HT1080 (cell line): Measurements from ENCODE around the gene EID2B. TPM values are rescaled to one million over a fixed set of nuclear protein-coding genes. Genes with fewer than 3 reads are reported as not detected.

ENCODE experiments used
- DNase-seq: peaks from one replicate; pipeline ENCODE4 v3.0.0-alpha.2; 2015; ENCODE audit warnings: low read depth
- total RNA-seq: library from RNA; depleted of rRNA; stranded (reverse); fragments of >200 nt; shearing (Covaris generic); gene quantifications from 2 replicates; pipeline ENCODE4 v1.2.3, GENCODE V29; 2014; rRNA removed

Gene EID2B
- total RNA-seq, 1 experiment from 2014 or later, result 5.1 TPM

GRCh38 chr19:39499932-39500331 is 32.7 kb downstream of the EID2B start:
- no peak for DNase-seq

- no peak for DNase-seq
Observed at GRCh38 chr19:39498798-39499642, 33.6 kb downstream of the EID2B start, which contains the start of gene DLL3. Gene DLL3, plus strand, starts transcription at chr19:39498947. Its CDS starts 28 bp downstream, at chr19:39498975.

- DNase-seq, result peak; percentile 31
Observed at GRCh38 chr19:39497996-39498797, 34.5 kb downstream of the EID2B start.

GRCh38 chr19:39497701-39497995 is 35.0 kb downstream of the EID2B start:
- no peak for DNase-seq

- no peak for DNase-seq
Observed at GRCh38 chr19:39496063-39496462, 36.6 kb downstream of the EID2B start.

GRCh38 chr19:39494661-39495060 is 38.0 kb downstream of the EID2B start:
- DNase-seq, result no peak

GRCh38 chr19:39492788-39493187 is 39.9 kb downstream of the EID2B start:
- DNase-seq, result no peak

- no peak for DNase-seq
Observed at GRCh38 chr19:39492225-39492624, 40.4 kb downstream of the EID2B start.

GRCh38 chr19:39489756-39490155 is 42.9 kb downstream of the EID2B start:
- DNase-seq, result no peak

GRCh38 chr19:39483141-39483540 is 49.5 kb downstream of the EID2B start:
- DNase-seq, result no peak

- DNase-seq, result no peak
Observed at GRCh38 chr19:39481676-39482075, 51.0 kb downstream of the EID2B start.

GRCh38 chr19:39481229-39481545 is 51.5 kb downstream of the EID2B start:
- DNase-seq, result no peak

Other genes starting within 250 kb of the EID2B start
- gene IFNL1, start 236.4 kb downstream of the EID2B start, total RNA-seq, result not detected in 2 replicates
- 1.3 and 4.0 TPM in 2 replicates for gene LRFN1, start 212.0 kb downstream of the EID2B start, total RNA-seq
- 3.6 and 3.8 TPM in 2 replicates for gene GMFG, start 196.8 kb downstream of the EID2B start, total RNA-seq
- 75.1 and 129 TPM in 2 replicates for gene SAMD4B, start 190.4 kb downstream of the EID2B start, total RNA-seq
- gene PAF1, start 141.7 kb downstream of the EID2B start, total RNA-seq, result 47.3 and 56.1 TPM in 2 replicates
- gene MED29, start 141.5 kb downstream of the EID2B start, total RNA-seq, result 24.6 and 47.3 TPM in 2 replicates
- gene ZFP36, start 126.0 kb downstream of the EID2B start, total RNA-seq, result 1.3 and 2.8 TPM in 2 replicates
- gene PLEKHG2, start 120.2 kb downstream of the EID2B start, total RNA-seq, result 14.0 and 16.5 TPM in 2 replicates
- gene RPS16, start 96.9 kb downstream of the EID2B start, total RNA-seq, result 222 and 315 TPM in 2 replicates
- 86.2 and 91.6 TPM in 2 replicates for gene SUPT5H, start 87.3 kb downstream of the EID2B start, total RNA-seq
- 158 and 199 TPM in 2 replicates for gene TIMM50, start 52.0 kb downstream of the EID2B start, total RNA-seq
- 0.80 and 1.2 TPM in 2 replicates for gene DLL3, start 33.9 kb downstream of the EID2B start, total RNA-seq
- gene SELENOV, start 17.7 kb downstream of the EID2B start, total RNA-seq, result not detected in 2 replicates
- gene EID2, start 7.3 kb upstream of the EID2B start, total RNA-seq, result 19.4 and 21.8 TPM in 2 replicates
- not detected in 2 replicates for gene LGALS13, start 69.7 kb upstream of the EID2B start, total RNA-seq
- gene LGALS16, start 123.1 kb upstream of the EID2B start, total RNA-seq, result not detected in 2 replicates
- not detected in 2 replicates for gene LGALS14, start 171.6 kb upstream of the EID2B start, total RNA-seq
- not detected in 2 replicates for gene CLC, start 205.2 kb upstream of the EID2B start, total RNA-seq
- not detected in 2 replicates for gene LEUTX, start 246.0 kb upstream of the EID2B start, total RNA-seq